ENCODE data around the gene SLC39A13. TPM values are rescaled to one million over a fixed set of nuclear protein-coding genes. Genes with fewer than 3 reads are reported as not detected.

The SLC39A13 gene
- total RNA-seq, 2 donors from 2014 or later: 97.7 to 163 TPM

DNA sequence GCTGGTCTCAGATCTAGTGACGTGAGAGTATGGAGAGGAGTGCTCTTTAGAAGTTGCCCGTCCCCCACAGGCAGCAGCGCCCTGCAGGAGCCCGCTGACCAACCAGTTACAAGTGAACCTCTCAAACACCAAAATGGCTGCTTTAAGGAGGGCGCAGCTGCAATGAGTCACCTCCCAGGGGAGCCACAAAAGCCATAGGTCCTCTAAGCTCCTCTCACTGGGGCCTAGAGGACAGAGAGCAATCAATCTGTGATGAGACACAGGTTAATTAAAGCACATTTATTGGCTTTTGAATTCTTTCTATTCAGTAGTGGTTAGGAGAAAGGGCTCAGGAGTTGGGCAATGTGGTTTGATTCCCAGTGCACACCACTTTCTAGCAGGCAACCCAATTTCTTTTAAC is 56.1 kb downstream of the SLC39A13 start:
- Histone ChIP-seq H3K4me3 (no peak overlapping the region), H3K9me3 (no peaks in the 10 kb centered on the region), H3K36me3 (peaks cover 3% of the 10 kb centered on the region), H3K4me1 (ENCODE audit: control insufficient read depth in 1 of 2, low read depth in 2 of 2) (peaks cover 15 to 29% of the 10 kb centered on the region in 2 donors), H3K27me3 (replicated peaks; ENCODE audit: insufficient read depth) (no peaks in the 10 kb centered on the region), H3K27ac (no peak overlapping the region)
- ATAC-seq (ENCODE audit: insufficient number of reproducible peaks, low FRiP score, low read depth): no peak
- DNase-seq (ENCODE audit: low spot score): no peak
- TF ChIP-seq CTCF (IDR thresholded peaks at IDR 0.05): no peak

Other genes starting within 250 kb of the SLC39A13 start
- 100 to 1,000 TPM; 122 to 164 TPM for gene ARFGAP2, start 231.7 kb upstream of the SLC39A13 start, total RNA-seq
- gene PACSIN3, start 222.2 kb upstream of the SLC39A13 start, total RNA-seq: 10 to 100 TPM; 30.3 to 44.4 TPM
- gene DDB2, start 193.6 kb upstream of the SLC39A13 start, total RNA-seq: 10 to 100 TPM; 45.6 to 69.7 TPM
- 10 to 100 TPM; 39.4 to 59.7 TPM for gene ACP2, start 159.8 kb upstream of the SLC39A13 start, total RNA-seq
- gene NR1H3, start 150.6 kb upstream of the SLC39A13 start, total RNA-seq: 10 to 100 TPM; 11.6 to 20.4 TPM
- 10 to 100 TPM; 58.9 to 74.3 TPM for gene MADD, start 138.5 kb upstream of the SLC39A13 start, total RNA-seq
- not detected for gene MYBPC3, start 55.9 kb upstream of the SLC39A13 start, total RNA-seq
- 10 to 100 TPM; 35.0 to 44.4 TPM for gene SPI1, start 30.0 kb upstream of the SLC39A13 start, total RNA-seq
- gene PSMC3, start 17.8 kb downstream of the SLC39A13 start, total RNA-seq: 100 to 1,000 TPM; 122 to 160 TPM
- under 1 TPM in 1 of 2 donors, not detected in 1; 0.41 TPM for gene RAPSN, start 40.5 kb downstream of the SLC39A13 start, total RNA-seq
- 100 to 1,000 TPM; 112 to 114 TPM for gene CELF1, start 144.5 kb downstream of the SLC39A13 start, total RNA-seq
- 100 to 1,000 TPM in 1 of 2 donors, 10 to 100 TPM in 1; 69.9 to 112 TPM for gene PTPMT1, start 157.0 kb downstream of the SLC39A13 start, total RNA-seq
- gene KBTBD4, start 170.4 kb downstream of the SLC39A13 start, total RNA-seq: 10 to 100 TPM; 14.9 to 19.1 TPM
- gene NDUFS3, start 170.5 kb downstream of the SLC39A13 start, total RNA-seq: 10 to 100 TPM; 29.9 to 75.7 TPM
- 1 to 10 TPM in 1 of 2 donors, under 1 TPM in 1; 0.27 to 3.4 TPM for gene FAM180B, start 178.1 kb downstream of the SLC39A13 start, total RNA-seq
- gene C1QTNF4, start 185.8 kb downstream of the SLC39A13 start, total RNA-seq: 1 to 10 TPM; 2.0 to 2.8 TPM
- 10 to 100 TPM; 21.9 to 47.8 TPM for gene MTCH2, start 234.0 kb downstream of the SLC39A13 start, total RNA-seq

Data from thoracic aorta (tissue), 2 donors.